HEK293 (cell line): ENCODE results near the gene GNG4.

ENCODE experiments used
- CTCF ChIP-seq: fragments of 450-650 bp; formaldehyde crosslinking; IDR thresholded peaks from 2 replicates; pipeline ENCODE4 v1.5.1; 2016; ENCODE audit warnings: missing biosample characterization, missing genetic modification characterization
- ZBTB8A ChIP-seq: fragments of 450-650 bp; formaldehyde crosslinking; IDR thresholded peaks from 2 replicates; pipeline ENCODE4 v1.5.1; 2016; ENCODE audit warnings: missing biosample characterization, missing genetic modification characterization
- ZNF248 ChIP-seq: fragments of 450-650 bp; formaldehyde crosslinking; IDR thresholded peaks from 2 replicates; pipeline ENCODE4 v1.5.1; 2017; ENCODE audit warnings: missing biosample characterization, missing genetic modification characterization
- ZNF596 ChIP-seq: fragments of 450-650 bp; IDR thresholded peaks from 2 replicates; pipeline ENCODE4 v1.5.0; 2018; ENCODE audit warnings: missing biosample characterization, mild to moderate bottlenecking, missing genetic modification characterization, moderate library complexity
- ZNF76 ChIP-seq: fragments of 450-650 bp; formaldehyde crosslinking; IDR thresholded peaks from 2 replicates; pipeline ENCODE4; 2016; ENCODE audit warnings: low read depth, missing biosample characterization, missing genetic modification characterization, borderline replicate concordance

GRCh38 chr1:235697508-235697907 is 47.9 kb upstream of the GNG4 start:
- TF ChIP-seq ZNF596 (tag by site-specific recombination) (no peak), ZNF248 (tag by site-specific recombination) (no peak), ZBTB8A (tag by site-specific recombination) (no peak), ZNF76 (tag by site-specific recombination) (no peak), CTCF (no peak)
